ENCODE results near the gene KRTAP10-5.

The KRTAP10-5 gene

DNA sequence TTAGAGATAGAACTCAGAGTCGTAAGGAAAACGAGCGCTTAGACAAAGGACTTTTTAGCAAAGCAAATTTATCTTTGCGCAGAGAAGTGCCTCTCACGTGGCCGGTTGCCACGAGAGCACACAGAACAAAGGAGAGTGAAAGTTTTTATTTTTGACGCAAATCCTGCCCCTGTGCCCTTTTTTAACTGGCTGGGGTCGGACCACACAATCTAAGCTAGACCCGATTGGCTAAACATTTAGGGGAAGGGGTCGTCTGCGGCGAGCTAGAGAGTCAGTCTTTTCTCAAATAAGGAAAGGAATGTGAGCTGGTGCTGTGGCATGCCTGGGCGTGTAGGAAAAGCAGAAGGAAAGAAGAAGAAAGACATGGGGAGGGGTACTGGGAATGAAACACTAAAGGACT, 31.5 kb downstream of the KRTAP10-5 start:
- TF ChIP-seq, protein P1, sequence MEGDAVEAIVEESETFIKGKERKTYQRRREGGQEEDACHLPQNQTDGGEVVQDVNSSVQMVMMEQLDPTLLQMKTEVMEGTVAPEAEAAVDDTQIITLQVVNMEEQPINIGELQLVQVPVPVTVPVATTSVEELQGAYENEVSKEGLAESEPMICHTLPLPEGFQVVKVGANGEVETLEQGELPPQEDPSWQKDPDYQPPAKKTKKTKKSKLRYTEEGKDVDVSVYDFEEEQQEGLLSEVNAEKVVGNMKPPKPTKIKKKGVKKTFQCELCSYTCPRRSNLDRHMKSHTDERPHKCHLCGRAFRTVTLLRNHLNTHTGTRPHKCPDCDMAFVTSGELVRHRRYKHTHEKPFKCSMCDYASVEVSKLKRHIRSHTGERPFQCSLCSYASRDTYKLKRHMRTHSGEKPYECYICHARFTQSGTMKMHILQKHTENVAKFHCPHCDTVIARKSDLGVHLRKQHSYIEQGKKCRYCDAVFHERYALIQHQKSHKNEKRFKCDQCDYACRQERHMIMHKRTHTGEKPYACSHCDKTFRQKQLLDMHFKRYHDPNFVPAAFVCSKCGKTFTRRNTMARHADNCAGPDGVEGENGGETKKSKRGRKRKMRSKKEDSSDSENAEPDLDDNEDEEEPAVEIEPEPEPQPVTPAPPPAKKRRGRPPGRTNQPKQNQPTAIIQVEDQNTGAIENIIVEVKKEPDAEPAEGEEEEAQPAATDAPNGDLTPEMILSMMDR (IDR thresholded peaks at IDR 0.05; ENCODE audit: insufficient read depth, missing control alignments) = no peak
- FAIRE-seq (no peak), DNase-seq (ENCODE audit: insufficient read length, low spot score) (no peak)

- FAIRE-seq = no peak
- TF ChIP-seq, protein P1 (IDR thresholded peaks at IDR 0.05; ENCODE audit: insufficient read depth, missing control alignments) = no peak
- no peak for DNase-seq (ENCODE audit: insufficient read length, low spot score)
These were observed 32.0 kb downstream of the KRTAP10-5 start for GRCh38 chr21:44548381-44548780.

GRCh38 chr21:44547656-44548331, 32.6 kb downstream of the KRTAP10-5 start:
- DNase-seq (ENCODE audit: insufficient read length, low spot score) (no peak), FAIRE-seq (no peak)
- TF ChIP-seq, protein P1 (IDR thresholded peaks at IDR 0.05; ENCODE audit: insufficient read depth, missing control alignments) = no peak

- no peak for FAIRE-seq
- DNase-seq (ENCODE audit: insufficient read length, low spot score) = no peak
- TF ChIP-seq, protein P1 (IDR thresholded peaks at IDR 0.05; ENCODE audit: insufficient read depth, missing control alignments) = no peak
These were observed 35.8 kb downstream of the KRTAP10-5 start for GRCh38 chr21:44544566-44544965.

DNA sequence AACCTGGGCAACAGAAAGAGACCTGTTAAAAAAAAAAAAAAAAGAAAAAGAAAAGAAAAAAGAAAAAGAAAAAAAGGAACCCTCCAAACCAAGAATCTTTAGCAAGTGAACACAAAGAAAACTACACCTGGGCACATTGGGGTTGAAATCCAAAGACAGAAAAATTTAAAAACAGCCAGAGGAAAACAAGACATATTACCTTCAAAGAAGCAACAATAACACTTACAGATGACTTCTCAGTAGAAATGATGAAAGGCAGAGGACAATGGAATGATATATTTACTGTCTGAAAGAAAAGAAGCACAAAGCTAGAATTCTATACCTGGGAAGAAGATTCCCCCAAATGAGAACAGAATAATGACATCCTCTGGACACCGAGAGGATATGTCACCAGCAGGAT, 37.7 kb downstream of the KRTAP10-5 start:
- DNase-seq (ENCODE audit: insufficient read length, low spot score) (no peak), FAIRE-seq (no peak)
- TF ChIP-seq, protein P1 (IDR thresholded peaks at IDR 0.05; ENCODE audit: insufficient read depth, missing control alignments) = no peak

- FAIRE-seq (no peak), DNase-seq (ENCODE audit: insufficient read length, low spot score) (no peak)
- TF ChIP-seq, protein P1 (IDR thresholded peaks at IDR 0.05; ENCODE audit: insufficient read depth, missing control alignments) = no peak
These were observed 39.6 kb downstream of the KRTAP10-5 start for GRCh38 chr21:44540741-44541288.

- DNase-seq (ENCODE audit: insufficient read length, low spot score) (no peak), FAIRE-seq (no peak)
- TF ChIP-seq, protein P1 (IDR thresholded peaks at IDR 0.05; ENCODE audit: insufficient read depth, missing control alignments) = no peak
These were observed 40.3 kb downstream of the KRTAP10-5 start, which contains the start of gene KRTAP10-1 for GRCh38 chr21:44539991-44540666. Gene KRTAP10-1, minus strand, starts transcription at chr21:44540195. Its CDS starts 45 bp downstream, at chr21:44540150.

Data from D721Med (cell line).